Measurements from ENCODE around the gene CST1.

GRCh38 chr20:23753589-23753988, 2.9 kb upstream of the CST1 start:
- TF ChIP-seq POLR2A (IDR thresholded peaks at IDR 0.05; ENCODE audit: low read length), result no peak
- TF ChIP-seq GATA1 (IDR thresholded peaks at IDR 0.05; ENCODE audit: low read depth, low read length), result no peak

Data from erythroblast (primary cell).